Breast epithelium (tissue), 4 donors: Measurements from ENCODE around the gene LDOC1. TPM values are rescaled to one million over a fixed set of nuclear protein-coding genes. Genes with fewer than 3 reads are reported as not detected.

Experiments used
- DNase-seq, 2 donors: peaks; one replicate each; pipeline ENCODE4 v3.0.0-alpha.2; 2019; ENCODE audit warnings: low spot score in 2 of 2
- H3K27ac ChIP-seq, 2 donors: fragments of 200-600 bp; sonication (generic) in 1 of 2; one replicate each; pipeline ENCODE4 v1.5.1; 2016 to 2019; ENCODE audit warnings: mild to moderate bottlenecking in 1 of 2
- H3K27me3 ChIP-seq, 2 donors: fragments of 200-600 bp; sonication (generic) in 1 of 2; one replicate each; pipeline versions ENCODE4 v1.5.1 to v1.6.0; 2017 to 2019; ENCODE audit warnings: control low read depth in 1 of 2, mild to moderate bottlenecking in 1 of 2
- H3K36me3 ChIP-seq: fragments of 200-600 bp; one replicate; pipeline ENCODE4 v1.5.1; 2019
- H3K4me1 ChIP-seq, 2 donors: fragments of 200-600 bp; sonication (generic); one replicate each; pipeline ENCODE4 v1.5.1; 2016 to 2019; ENCODE audit warnings: control low read depth in 1 of 2
- H3K4me3 ChIP-seq, 3 donors: fragments of 200-600 bp; sonication (generic); 1 replicate in 2 of 3; 2 replicates in 1 of 3; pipeline ENCODE4 v1.5.1; 2016 to 2019; ENCODE audit warnings: mild to moderate bottlenecking in 3 of 3, moderate library complexity in 2 of 3
- H3K9me3 ChIP-seq, 2 donors: fragments of 200-600 bp; sonication (generic) in 1 of 2; one replicate each; pipeline ENCODE4 v1.5.1; 2016 to 2019; ENCODE audit warnings: control low read depth in 1 of 2
- CTCF ChIP-seq, 3 donors: fragments of 450-650 bp; IDR thresholded peaks; one replicate each; pipeline ENCODE4 v1.5.1; 2016 to 2017; ENCODE audit warnings: antibody characterized with exemption in 3 of 3, mild to moderate bottlenecking in 3 of 3, moderate library complexity in 3 of 3
- POLR2A ChIP-seq: fragments of 450-650 bp; IDR thresholded peaks from one replicate; pipeline ENCODE4 v1.6.1; 2016; ENCODE audit warnings: antibody characterized with exemption, mild to moderate bottlenecking, moderate library complexity
- POLR2AphosphoS5 ChIP-seq, 3 donors: sonication (generic); formaldehyde crosslinking; IDR thresholded peaks; one replicate each; pipeline ENCODE4 v1.6.1; 2017; ENCODE audit warnings: antibody characterized with exemption in 3 of 3
- intact Hi-C: fragments of 100-400 bp; cut with DNase I; formaldehyde crosslinking; loops from one replicate; pipeline ENCODE4 v1.15.1; 2023; ENCODE audit warnings: low total_unique reads
- total RNA-seq, 3 donors: library from RNA; depleted of rRNA; stranded (reverse); fragments of >200 nt; gene quantifications; one replicate each; pipeline ENCODE4 v1.1.0, GENCODE V29; 2016

LDOC1 gene
- total RNA-seq, 3 donors from 2014 or later = 3.9 to 9.4 (median 4.5) TPM

DNA sequence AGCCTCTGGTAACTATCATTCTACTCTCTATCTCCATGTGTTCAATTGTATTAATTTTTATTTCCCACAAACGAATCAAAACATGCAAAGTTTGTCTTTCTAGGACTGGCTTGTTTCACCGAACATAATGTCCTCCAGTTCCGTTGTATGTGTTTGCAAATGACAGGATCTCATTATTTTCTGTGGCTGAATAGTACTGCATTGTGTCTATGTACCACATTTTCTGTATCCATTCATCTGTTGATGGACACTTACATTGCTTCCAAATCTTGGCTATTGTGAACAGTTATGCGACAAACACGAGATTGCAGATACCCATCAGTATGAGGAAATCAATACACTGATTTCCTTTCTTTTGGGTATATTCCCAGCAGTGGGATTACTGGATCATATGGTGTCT, 8.4 kb upstream of the LDOC1 start:
- no peaks in the 10 kb centered on the region for H3K4me1 ChIP-seq
- H3K27ac ChIP-seq = no peak overlapping the region
- intact Hi-C loops = no loop called here
- H3K9me3 ChIP-seq = no peaks in the 10 kb centered on the region
- H3K4me3 ChIP-seq = no peak overlapping the region
- DNase-seq = no peak
- no peaks in the 10 kb centered on the region for H3K36me3 ChIP-seq
- no peak for TF ChIP-seq CTCF (IDR thresholded peaks at IDR 0.05)
- TF ChIP-seq POLR2AphosphoS5 (IDR thresholded peaks at IDR 0.05) = no peak
- no peak for TF ChIP-seq POLR2A
- no peaks in the 10 kb centered on the region for H3K27me3 ChIP-seq

DNA sequence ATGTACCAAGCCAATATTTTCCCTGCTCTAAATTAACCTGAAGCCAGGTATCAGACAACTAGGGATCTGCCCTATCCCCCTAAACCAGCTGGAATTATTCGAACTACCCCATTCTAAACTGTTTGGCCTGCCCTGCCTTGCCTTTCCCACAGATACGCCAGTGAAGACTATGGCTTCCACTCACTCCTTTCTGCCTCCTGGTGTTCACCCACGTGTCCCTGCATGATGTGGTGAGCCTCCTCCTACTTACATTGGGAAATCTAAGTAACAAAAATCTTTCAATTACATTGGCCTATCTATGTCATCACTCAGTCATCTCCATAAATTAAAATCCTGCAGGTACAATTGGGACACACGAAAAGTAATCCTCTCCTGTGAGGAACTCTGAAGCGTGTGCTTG, 6.1 kb upstream of the LDOC1 start:
- intact Hi-C loops = no loop called here
- no peak for TF ChIP-seq POLR2A
- TF ChIP-seq CTCF (IDR thresholded peaks at IDR 0.05) = no peak
- no peak for TF ChIP-seq POLR2AphosphoS5 (IDR thresholded peaks at IDR 0.05)
- Histone ChIP-seq H3K4me1 (no peaks in the 10 kb centered on the region), H3K36me3 (no peaks in the 10 kb centered on the region), H3K9me3 (no peaks in the 10 kb centered on the region), H3K4me3 (no peak overlapping the region), H3K27me3 (no peaks in the 10 kb centered on the region), H3K27ac (no peak overlapping the region)
- DNase-seq = no peak

DNA sequence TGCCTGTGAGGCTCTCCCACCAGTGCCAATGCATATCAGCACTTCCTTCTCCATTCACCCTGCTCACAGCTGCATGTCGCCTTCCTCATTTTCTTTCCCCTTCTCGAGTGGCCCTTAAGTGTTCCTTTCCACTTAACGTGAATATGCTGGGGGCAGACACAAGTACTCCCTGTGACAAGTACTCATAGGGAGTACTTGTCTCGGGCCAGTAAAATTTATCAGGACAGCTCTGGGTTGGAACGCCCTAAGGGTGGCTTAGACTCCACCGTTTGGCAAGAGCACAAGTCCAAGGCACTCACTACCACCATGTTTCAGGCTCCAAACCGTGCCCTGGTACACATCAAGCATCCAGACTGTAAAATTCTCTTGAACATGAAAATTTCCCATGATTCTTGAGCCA, 3.9 kb upstream of the LDOC1 start:
- H3K9me3 ChIP-seq = no peaks in the 10 kb centered on the region

GRCh38 chrX:141175786-141176185, 1.1 kb downstream of the LDOC1 start:
- H3K27ac ChIP-seq = no peak overlapping the region
- peaks cover 0 to 4% of the 10 kb centered on the region in 2 donors for H3K27me3 ChIP-seq
- TF ChIP-seq POLR2AphosphoS5 (IDR thresholded peaks at IDR 0.05) = no peak
- no peak for TF ChIP-seq CTCF (IDR thresholded peaks at IDR 0.05)
- no peak for TF ChIP-seq POLR2A
- no peaks in the 10 kb centered on the region for H3K9me3 ChIP-seq
- H3K36me3 ChIP-seq = no peaks in the 10 kb centered on the region
- intact Hi-C loops = no loop called here
- H3K4me1 ChIP-seq = no peaks in the 10 kb centered on the region
- no peak for DNase-seq
- peak overlapping the region in 2 of 3 donors; percentile 64 to 69 for H3K4me3 ChIP-seq

More for the DNA sequence above, 3.9 kb upstream of the LDOC1 start:
- Histone ChIP-seq H3K4me1 (no peaks in the 10 kb centered on the region), H3K36me3 (no peaks in the 10 kb centered on the region), H3K27me3 (no peaks in the 10 kb centered on the region), H3K4me3 (no peak overlapping the region), H3K27ac (no peak overlapping the region)
- DNase-seq = no peak
- TF ChIP-seq POLR2A = no peak
- TF ChIP-seq POLR2AphosphoS5 (IDR thresholded peaks at IDR 0.05) = no peak
- no peak for TF ChIP-seq CTCF (IDR thresholded peaks at IDR 0.05)
- intact Hi-C loops = no loop called here

GRCh38 chrX:141164406-141164805, 12.5 kb downstream of the LDOC1 start:
- TF ChIP-seq POLR2A = no peak
- TF ChIP-seq POLR2AphosphoS5 (IDR thresholded peaks at IDR 0.05) = no peak
- TF ChIP-seq CTCF (IDR thresholded peaks at IDR 0.05) = no peak

More at GRCh38 chrX:141164406-141164805, 12.5 kb downstream of the LDOC1 start:
- DNase-seq = no peak
- no peak overlapping the region for H3K4me3 ChIP-seq
- intact Hi-C loops = no loop called here
- H3K27me3 ChIP-seq = peaks cover 0 to 4% of the 10 kb centered on the region in 2 donors
- no peaks in the 10 kb centered on the region for H3K9me3 ChIP-seq
- no peaks in the 10 kb centered on the region for H3K4me1 ChIP-seq
- H3K27ac ChIP-seq = no peak overlapping the region
- H3K36me3 ChIP-seq = no peaks in the 10 kb centered on the region
